ENCODE data around the gene TP53.

The TP53 gene

DNA sequence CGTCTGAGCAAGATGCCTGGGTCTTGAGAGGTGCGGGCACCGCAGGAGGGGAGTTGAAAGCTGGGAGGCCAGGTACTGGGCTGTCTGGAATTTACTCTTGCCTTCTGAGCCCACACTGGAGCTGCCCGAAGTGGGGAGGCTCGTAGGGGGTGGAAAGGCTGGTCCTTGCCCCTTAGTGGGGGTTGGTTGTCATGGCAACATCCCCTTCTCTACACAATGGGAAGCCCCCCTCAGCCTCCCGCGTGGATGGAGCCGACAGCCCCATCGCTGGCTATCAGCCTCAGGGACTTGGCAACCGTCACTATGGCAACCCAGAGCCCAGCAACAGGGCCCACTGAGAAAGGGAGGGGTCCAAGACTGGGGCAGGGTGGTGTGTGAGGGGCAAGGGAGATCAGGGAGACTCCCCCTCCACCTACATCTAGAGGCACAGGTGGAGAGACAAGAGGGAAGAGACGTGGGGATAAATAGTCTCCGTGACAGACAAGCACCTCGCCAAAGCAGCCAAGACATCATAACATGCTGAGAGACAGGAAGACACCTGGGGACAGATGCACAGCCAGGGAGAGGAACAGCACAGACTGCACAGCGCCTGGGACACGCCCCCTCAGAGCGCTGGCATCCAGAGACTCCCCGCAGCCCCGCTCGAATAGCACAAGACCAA is 25.0 kb upstream of the TP53 start:
- Histone ChIP-seq H3K79me2 (ENCODE audit: insufficient read depth, low read depth) (no peaks in the 10 kb centered on the region), H4K20me1 (ENCODE audit: insufficient read depth) (no peaks in the 10 kb centered on the region), H3K9ac (no peak overlapping the region), H2AFZ (ENCODE audit: low read depth) (no peak overlapping the region), H3K27me3 (ENCODE audit: insufficient read depth, low read depth) (no peaks in the 10 kb centered on the region), H3K4me2 (no peak overlapping the region), H3K4me1 (ENCODE audit: low read depth, poor library complexity, severe bottlenecking) (no peaks in the 10 kb centered on the region), H3K4me3 (IDR thresholded peaks at IDR 0.05; ENCODE audit: insufficient read depth, low read depth, low read length) (no peak overlapping the region), H3K36me3 (ENCODE audit: insufficient read depth) (no peaks in the 10 kb centered on the region), H3K27ac (no peak overlapping the region)
- TF ChIP-seq, protein P1, sequence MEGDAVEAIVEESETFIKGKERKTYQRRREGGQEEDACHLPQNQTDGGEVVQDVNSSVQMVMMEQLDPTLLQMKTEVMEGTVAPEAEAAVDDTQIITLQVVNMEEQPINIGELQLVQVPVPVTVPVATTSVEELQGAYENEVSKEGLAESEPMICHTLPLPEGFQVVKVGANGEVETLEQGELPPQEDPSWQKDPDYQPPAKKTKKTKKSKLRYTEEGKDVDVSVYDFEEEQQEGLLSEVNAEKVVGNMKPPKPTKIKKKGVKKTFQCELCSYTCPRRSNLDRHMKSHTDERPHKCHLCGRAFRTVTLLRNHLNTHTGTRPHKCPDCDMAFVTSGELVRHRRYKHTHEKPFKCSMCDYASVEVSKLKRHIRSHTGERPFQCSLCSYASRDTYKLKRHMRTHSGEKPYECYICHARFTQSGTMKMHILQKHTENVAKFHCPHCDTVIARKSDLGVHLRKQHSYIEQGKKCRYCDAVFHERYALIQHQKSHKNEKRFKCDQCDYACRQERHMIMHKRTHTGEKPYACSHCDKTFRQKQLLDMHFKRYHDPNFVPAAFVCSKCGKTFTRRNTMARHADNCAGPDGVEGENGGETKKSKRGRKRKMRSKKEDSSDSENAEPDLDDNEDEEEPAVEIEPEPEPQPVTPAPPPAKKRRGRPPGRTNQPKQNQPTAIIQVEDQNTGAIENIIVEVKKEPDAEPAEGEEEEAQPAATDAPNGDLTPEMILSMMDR (conservative IDR thresholded peaks at IDR 0.05; ENCODE audit: low read depth, low read length) = no peak

DNA sequence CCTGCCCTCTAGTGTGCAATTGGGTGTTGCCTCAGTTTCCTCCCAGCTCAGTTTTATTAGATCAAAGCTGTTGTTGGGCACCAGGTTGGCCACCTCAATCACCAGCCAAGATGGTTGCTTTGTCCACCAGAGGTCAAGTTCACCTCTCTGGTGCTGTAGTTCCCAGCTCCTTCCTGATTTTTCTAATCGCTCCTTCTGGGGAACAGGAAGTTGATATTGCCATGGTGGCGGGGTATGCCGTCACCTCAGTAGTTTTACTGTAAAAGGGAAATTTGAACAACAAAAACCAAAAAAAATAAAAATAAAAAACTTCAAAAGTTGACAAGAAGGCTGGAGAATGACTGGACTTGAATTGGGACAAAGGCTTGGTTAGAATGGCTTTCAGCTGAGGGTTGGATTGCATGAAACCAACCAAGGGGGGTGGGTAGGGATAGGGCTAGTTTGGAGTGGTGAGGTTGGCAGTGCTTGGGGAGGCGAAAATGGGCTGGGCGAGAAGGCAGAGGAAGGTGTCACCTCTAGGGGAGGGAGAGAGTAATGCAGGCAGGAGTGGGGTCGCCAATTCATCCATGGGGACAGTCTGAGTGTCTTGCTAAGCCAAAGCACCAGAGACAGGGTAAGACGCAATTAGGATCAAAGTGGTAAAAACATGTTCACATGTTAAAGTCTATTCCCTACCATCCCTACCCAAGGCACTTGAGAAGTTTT is 23.9 kb upstream of the TP53 start:
- Histone ChIP-seq H3K79me2 (ENCODE audit: insufficient read depth, low read depth) (no peaks in the 10 kb centered on the region), H2AFZ (ENCODE audit: low read depth) (no peak overlapping the region), H4K20me1 (ENCODE audit: insufficient read depth) (no peaks in the 10 kb centered on the region), H3K36me3 (ENCODE audit: insufficient read depth) (no peaks in the 10 kb centered on the region), H3K4me3 (IDR thresholded peaks at IDR 0.05; ENCODE audit: insufficient read depth, low read depth, low read length) (no peak overlapping the region), H3K27me3 (ENCODE audit: insufficient read depth, low read depth) (no peaks in the 10 kb centered on the region), H3K27ac (no peak overlapping the region), H3K4me2 (no peak overlapping the region), H3K4me1 (ENCODE audit: low read depth, poor library complexity, severe bottlenecking) (no peaks in the 10 kb centered on the region), H3K9ac (no peak overlapping the region)
- TF ChIP-seq, protein P1 (conservative IDR thresholded peaks at IDR 0.05; ENCODE audit: low read depth, low read length) = no peak

DNA sequence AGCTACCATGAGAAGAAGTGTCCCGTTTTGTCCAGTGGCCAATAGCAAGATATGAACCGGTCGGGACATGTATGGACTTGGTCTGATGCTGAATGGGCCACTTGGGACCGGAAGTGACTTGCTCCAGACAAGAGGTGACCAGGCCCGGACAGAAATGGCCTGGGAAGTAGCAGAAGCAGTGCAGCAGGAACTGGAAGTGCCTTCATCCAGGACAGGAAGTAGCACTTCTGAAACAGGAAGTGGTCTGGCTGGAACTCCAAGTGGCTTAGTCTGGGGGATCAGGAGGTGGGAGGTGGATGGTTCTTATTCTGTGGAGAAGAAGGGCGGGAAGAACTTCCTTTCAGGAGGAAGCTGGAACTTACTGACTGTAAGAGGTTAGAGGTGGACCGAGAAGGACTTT is 23.0 kb upstream of the TP53 start:
- no peak overlapping the region for H3K9ac ChIP-seq
- TF ChIP-seq, protein P1 (conservative IDR thresholded peaks at IDR 0.05; ENCODE audit: low read depth, low read length) = no peak
- no peaks in the 10 kb centered on the region for H4K20me1 ChIP-seq (ENCODE audit: insufficient read depth)
- no peaks in the 10 kb centered on the region for H3K27me3 ChIP-seq (ENCODE audit: insufficient read depth, low read depth)
- H3K4me1 ChIP-seq (ENCODE audit: low read depth, poor library complexity, severe bottlenecking) = no peaks in the 10 kb centered on the region
- H3K27ac ChIP-seq = no peak overlapping the region
- H3K36me3 ChIP-seq (ENCODE audit: insufficient read depth) = no peaks in the 10 kb centered on the region
- H3K4me3 ChIP-seq (IDR thresholded peaks at IDR 0.05; ENCODE audit: insufficient read depth, low read depth, low read length) = no peak overlapping the region
- H3K4me2 ChIP-seq = no peak overlapping the region
- H2AFZ ChIP-seq (ENCODE audit: low read depth) = no peak overlapping the region
- H3K79me2 ChIP-seq (ENCODE audit: insufficient read depth, low read depth) = no peaks in the 10 kb centered on the region

DNA sequence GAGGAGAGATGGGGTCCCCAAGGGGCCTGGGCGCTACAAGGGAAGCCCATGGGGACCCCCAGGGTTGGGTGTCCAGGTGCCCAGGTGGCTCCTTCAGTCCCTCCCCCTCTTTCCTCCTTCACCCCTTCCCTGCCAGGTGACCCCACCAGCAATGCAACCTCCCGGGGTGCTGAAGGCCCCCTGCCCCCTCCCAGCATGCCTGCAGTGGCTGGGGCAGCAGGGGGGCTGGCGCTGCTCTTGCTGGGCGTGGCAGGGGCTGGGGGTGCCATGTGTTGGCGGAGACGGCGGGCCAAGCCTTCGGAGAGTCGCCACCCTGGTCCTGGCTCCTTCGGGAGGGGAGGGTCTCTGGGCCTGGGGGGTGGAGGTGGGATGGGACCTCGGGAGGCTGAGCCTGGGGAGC is 21.7 kb upstream of the TP53 start:
- H3K79me2 ChIP-seq (ENCODE audit: insufficient read depth, low read depth) = no peaks in the 10 kb centered on the region
- no peak overlapping the region for H3K27ac ChIP-seq
- H3K4me3 ChIP-seq (IDR thresholded peaks at IDR 0.05; ENCODE audit: insufficient read depth, low read depth, low read length) = no peak overlapping the region
- H3K4me2 ChIP-seq = no peak overlapping the region
- TF ChIP-seq, protein P1 (conservative IDR thresholded peaks at IDR 0.05; ENCODE audit: low read depth, low read length) = no peak
- H3K27me3 ChIP-seq (ENCODE audit: insufficient read depth, low read depth) = no peaks in the 10 kb centered on the region
- no peak overlapping the region for H2AFZ ChIP-seq (ENCODE audit: low read depth)
- H3K36me3 ChIP-seq (ENCODE audit: insufficient read depth) = no peaks in the 10 kb centered on the region
- no peaks in the 10 kb centered on the region for H4K20me1 ChIP-seq (ENCODE audit: insufficient read depth)
- H3K9ac ChIP-seq = no peak overlapping the region
- H3K4me1 ChIP-seq (ENCODE audit: low read depth, poor library complexity, severe bottlenecking) = no peaks in the 10 kb centered on the region
